ENCODE data around the gene SMIM35. TPM values are rescaled to one million over a fixed set of nuclear protein-coding genes. Genes with fewer than 3 reads are reported as not detected.

The SMIM35 gene
- total RNA-seq, 1 donor, result not detected

- no peaks in the 10 kb centered on the region for H3K79me2 ChIP-seq (ENCODE audit: insufficient read depth, low read length)
- no peak for TF ChIP-seq CTCF (IDR thresholded peaks at IDR 0.05; ENCODE audit: extremely low read depth, low read depth, low read length)
- H2AFZ ChIP-seq (ENCODE audit: low read length), result no peak overlapping the region
- H3K27ac ChIP-seq (ENCODE audit: low read depth, low read length), result no peak overlapping the region
- no peak for DNase-seq (ENCODE audit: insufficient read length, low spot score, missing footprints)
- H3K4me3 ChIP-seq (ENCODE audit: insufficient read depth, low read length), result no peak overlapping the region
- H3K9me3 ChIP-seq (ENCODE audit: low read depth, low read length), result no peaks in the 10 kb centered on the region
- H4K20me1 ChIP-seq (ENCODE audit: insufficient read depth, low read length), result no peaks in the 10 kb centered on the region
- no peaks in the 10 kb centered on the region for H3K27me3 ChIP-seq (ENCODE audit: insufficient read depth, low read length)
- no peaks in the 10 kb centered on the region for H3K4me1 ChIP-seq (ENCODE audit: insufficient read depth, low read length)
- no peaks in the 10 kb centered on the region for H3K36me3 ChIP-seq (ENCODE audit: insufficient read depth, low read length)
- no peak overlapping the region for H3K4me2 ChIP-seq (ENCODE audit: insufficient read depth, low read length)
Measured at GRCh38 chr11:118027694-118028093, 59.1 kb downstream of the SMIM35 start.

DNA sequence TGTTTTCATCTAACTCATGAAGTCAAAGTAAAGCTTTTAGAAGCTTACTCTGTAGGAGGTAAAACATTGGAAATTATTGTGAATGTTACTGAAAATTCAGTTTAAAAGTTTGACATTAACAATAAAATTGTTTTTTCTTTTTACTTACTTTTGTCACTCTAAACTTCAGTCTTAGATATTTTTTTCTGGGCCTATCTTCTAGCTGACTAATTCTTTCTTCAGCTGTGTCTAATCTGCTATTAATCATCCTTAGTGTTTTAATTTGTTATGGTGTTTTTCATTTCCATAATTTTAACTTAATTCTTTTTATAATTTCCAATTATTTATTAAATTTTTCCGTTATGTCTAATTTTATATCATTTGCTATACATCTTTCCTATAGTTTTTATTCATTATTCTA lies 65.6 kb downstream of the SMIM35 start:
- no peak overlapping the region for H2AFZ ChIP-seq (ENCODE audit: low read length)
- H3K27me3 ChIP-seq (ENCODE audit: insufficient read depth, low read length), result no peaks in the 10 kb centered on the region
- no peak overlapping the region for H3K4me2 ChIP-seq (ENCODE audit: insufficient read depth, low read length)
- no peaks in the 10 kb centered on the region for H3K79me2 ChIP-seq (ENCODE audit: insufficient read depth, low read length)
- no peak for TF ChIP-seq CTCF (IDR thresholded peaks at IDR 0.05; ENCODE audit: extremely low read depth, low read depth, low read length)
- H3K4me3 ChIP-seq (ENCODE audit: insufficient read depth, low read length), result no peak overlapping the region
- no peaks in the 10 kb centered on the region for H3K36me3 ChIP-seq (ENCODE audit: insufficient read depth, low read length)
- no peaks in the 10 kb centered on the region for H3K9me3 ChIP-seq (ENCODE audit: low read depth, low read length)
- no peak for DNase-seq (ENCODE audit: insufficient read length, low spot score, missing footprints)
- no peaks in the 10 kb centered on the region for H3K4me1 ChIP-seq (ENCODE audit: insufficient read depth, low read length)
- no peak overlapping the region for H3K27ac ChIP-seq (ENCODE audit: low read depth, low read length)
- no peaks in the 10 kb centered on the region for H4K20me1 ChIP-seq (ENCODE audit: insufficient read depth, low read length)

DNA sequence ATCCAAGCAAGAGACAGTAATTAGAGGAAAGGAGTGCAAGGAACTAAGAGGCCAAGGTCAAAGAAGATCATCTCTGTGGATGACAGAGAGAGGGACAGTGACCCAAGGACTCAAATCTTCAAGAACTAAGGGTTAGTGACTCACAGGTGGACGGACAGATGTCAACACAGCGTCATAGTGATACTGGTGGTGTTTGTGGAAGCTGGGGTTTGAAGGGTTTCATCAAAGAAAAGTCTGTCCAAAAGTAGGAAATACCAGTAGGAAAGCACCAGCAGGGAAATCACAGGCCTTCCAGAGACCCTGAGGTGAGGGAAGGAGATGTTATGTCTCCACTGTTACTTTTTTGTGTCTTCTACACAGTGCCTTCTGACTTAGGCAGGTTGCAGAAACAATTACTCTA lies 68.4 kb downstream of the SMIM35 start:
- H3K27ac ChIP-seq (ENCODE audit: low read depth, low read length), result no peak overlapping the region
- DNase-seq (ENCODE audit: insufficient read length, low spot score, missing footprints), result no peak
- no peaks in the 10 kb centered on the region for H3K9me3 ChIP-seq (ENCODE audit: low read depth, low read length)
- no peak overlapping the region for H3K4me3 ChIP-seq (ENCODE audit: insufficient read depth, low read length)
- no peaks in the 10 kb centered on the region for H3K79me2 ChIP-seq (ENCODE audit: insufficient read depth, low read length)
- H4K20me1 ChIP-seq (ENCODE audit: insufficient read depth, low read length), result no peaks in the 10 kb centered on the region
- H2AFZ ChIP-seq (ENCODE audit: low read length), result no peak overlapping the region
- no peaks in the 10 kb centered on the region for H3K4me1 ChIP-seq (ENCODE audit: insufficient read depth, low read length)
- no peaks in the 10 kb centered on the region for H3K36me3 ChIP-seq (ENCODE audit: insufficient read depth, low read length)
- no peak overlapping the region for H3K4me2 ChIP-seq (ENCODE audit: insufficient read depth, low read length)
- no peak for TF ChIP-seq CTCF (IDR thresholded peaks at IDR 0.05; ENCODE audit: extremely low read depth, low read depth, low read length)
- no peaks in the 10 kb centered on the region for H3K27me3 ChIP-seq (ENCODE audit: insufficient read depth, low read length)

- Histone ChIP-seq H3K4me2 (ENCODE audit: insufficient read depth, low read length) (no peak overlapping the region), H3K36me3 (ENCODE audit: insufficient read depth, low read length) (no peaks in the 10 kb centered on the region), H4K20me1 (ENCODE audit: insufficient read depth, low read length) (no peaks in the 10 kb centered on the region), H3K4me1 (ENCODE audit: insufficient read depth, low read length) (no peaks in the 10 kb centered on the region), H3K27ac (ENCODE audit: low read depth, low read length) (no peak overlapping the region), H2AFZ (ENCODE audit: low read length) (no peak overlapping the region), H3K79me2 (ENCODE audit: insufficient read depth, low read length) (no peaks in the 10 kb centered on the region), H3K9me3 (ENCODE audit: low read depth, low read length) (no peaks in the 10 kb centered on the region), H3K27me3 (ENCODE audit: insufficient read depth, low read length) (no peaks in the 10 kb centered on the region), H3K4me3 (ENCODE audit: insufficient read depth, low read length) (no peak overlapping the region)
- TF ChIP-seq CTCF (IDR thresholded peaks at IDR 0.05; ENCODE audit: extremely low read depth, low read depth, low read length), result no peak
- DNase-seq (ENCODE audit: insufficient read length, low spot score, missing footprints), result no peak
Measured at GRCh38 chr11:118017631-118018315, 69.0 kb downstream of the SMIM35 start.
